ENCODE measurements around the gene GRB10. TPM values are rescaled to one million over a fixed set of nuclear protein-coding genes. Genes with fewer than 3 reads are reported as not detected.

Gene GRB10
- total RNA-seq, 4 donors from 2014 or later = 8.8 to 55.7 (median 14.3) TPM

- intact Hi-C loops (cut with DNase I; ENCODE audit: low total_unique reads) = no loop called here
- in situ Hi-C loops (cut with MboI; ENCODE audit: low pct_ligation_motif_present in 1 of 4, low pct_unique_long_range_greater_than_20kb in 1 of 4, low sequenced_read_pairs in 3 of 4) = loop anchor here in 3 of 4 donors (25.0 kb wide), 3 partner anchors 112 to 513 kb away; partner anchors contain the start of gene FIGNL1 (in 1 of the 3)
- DNase-seq = no peak
- Histone ChIP-seq H3K9me3 (no peaks in the 10 kb centered on the region), H3K27ac (no peak overlapping the region), H3K4me1 (peaks cover 12 to 27% (median 14%) of the 10 kb centered on the region in 4 donors), H3K27me3 (no peaks in the 10 kb centered on the region), H3K36me3 (no peaks in the 10 kb centered on the region), H3K4me3 (no peak overlapping the region)
- TF ChIP-seq CTCF (IDR thresholded peaks at IDR 0.05) (no peak), POLR2A (IDR thresholded peaks at IDR 0.05) (no peak), POLR2AphosphoS5 (IDR thresholded peaks at IDR 0.05) (no peak), EP300 (IDR thresholded peaks at IDR 0.05; ENCODE audit: low read depth) (no peak)
- 86 to 91% methylated on average over 2 to 6 of the region's 6 CpGs for WGBS, 2 donors (ENCODE audit: low coverage in 1 of 2)
Measured at GRCh38 chr7:50650057-50650664, 132.5 kb downstream of the GRB10 start.

GRCh38 chr7:50649259-50649885 is 133.3 kb downstream of the GRB10 start:
- WGBS, 2 donors (ENCODE audit: low coverage in 1 of 2) = 93 to 100% methylated on average over 2 to 7 of the region's 7 CpGs
- DNase-seq = no peak
- H3K9me3 ChIP-seq = no peaks in the 10 kb centered on the region
- H3K36me3 ChIP-seq = no peaks in the 10 kb centered on the region
- in situ Hi-C loops (cut with MboI; ENCODE audit: low pct_ligation_motif_present in 1 of 4, low pct_unique_long_range_greater_than_20kb in 1 of 4, low sequenced_read_pairs in 3 of 4) (loop anchor here in 1 of 4 donors (25.0 kb wide), 1 partner anchor 187 kb away; the partner anchor contains the start of gene FIGNL1), intact Hi-C loops (cut with DNase I; ENCODE audit: low total_unique reads) (no loop called here)
- H3K27me3 ChIP-seq = no peaks in the 10 kb centered on the region
- TF ChIP-seq POLR2A (IDR thresholded peaks at IDR 0.05) (no peak), EP300 (IDR thresholded peaks at IDR 0.05; ENCODE audit: low read depth) (no peak), POLR2AphosphoS5 (IDR thresholded peaks at IDR 0.05) (no peak), CTCF (IDR thresholded peaks at IDR 0.05) (no peak)
- H3K27ac ChIP-seq = no peak overlapping the region
- peaks cover 7 to 19% (median 11%) of the 10 kb centered on the region in 4 donors for H3K4me1 ChIP-seq
- no peak overlapping the region for H3K4me3 ChIP-seq

- Histone ChIP-seq H3K27ac (no peak overlapping the region), H3K4me3 (no peak overlapping the region), H3K9me3 (no peaks in the 10 kb centered on the region), H3K36me3 (no peaks in the 10 kb centered on the region), H3K4me1 (peaks cover 3 to 14% (median 8%) of the 10 kb centered on the region in 4 donors), H3K27me3 (no peaks in the 10 kb centered on the region)
- intact Hi-C loops (cut with DNase I; ENCODE audit: low total_unique reads) = no loop called here
- no peak for DNase-seq
- in situ Hi-C loops (cut with MboI; ENCODE audit: low pct_ligation_motif_present in 1 of 4, low pct_unique_long_range_greater_than_20kb in 1 of 4, low sequenced_read_pairs in 3 of 4) = loop anchor here in 1 of 4 donors (25.0 kb wide), 1 partner anchor 186 kb away; the partner anchor contains the start of gene FIGNL1
- WGBS, 2 donors (ENCODE audit: low coverage in 1 of 2) = 55 to 83% methylated on average over 2 to 8 of the region's 8 CpGs
- no peak for TF ChIP-seq POLR2A (IDR thresholded peaks at IDR 0.05)
- TF ChIP-seq EP300 (IDR thresholded peaks at IDR 0.05; ENCODE audit: low read depth) = no peak
- TF ChIP-seq POLR2AphosphoS5 (IDR thresholded peaks at IDR 0.05) = no peak
- no peak for TF ChIP-seq CTCF (IDR thresholded peaks at IDR 0.05)
Measured at GRCh38 chr7:50648570-50649169, 134.0 kb downstream of the GRB10 start.

- TF ChIP-seq EP300 (IDR thresholded peaks at IDR 0.05; ENCODE audit: low read depth) = no peak
- TF ChIP-seq POLR2AphosphoS5 (IDR thresholded peaks at IDR 0.05) = no peak
- TF ChIP-seq POLR2A (IDR thresholded peaks at IDR 0.05) = no peak
- no peak for TF ChIP-seq CTCF (IDR thresholded peaks at IDR 0.05)
- WGBS, 2 donors (ENCODE audit: low coverage in 1 of 2) = 80 to 92% methylated on average over 1 to 11 of the region's 11 CpGs
Measured at GRCh38 chr7:50648076-50648475, 134.6 kb downstream of the GRB10 start.

More at GRCh38 chr7:50648076-50648475, 134.6 kb downstream of the GRB10 start:
- in situ Hi-C loops (cut with MboI; ENCODE audit: low pct_ligation_motif_present in 1 of 4, low pct_unique_long_range_greater_than_20kb in 1 of 4, low sequenced_read_pairs in 3 of 4) (loop anchor here in 1 of 4 donors (25.0 kb wide), 1 partner anchor 186 kb away; the partner anchor contains the start of gene FIGNL1), intact Hi-C loops (cut with DNase I; ENCODE audit: low total_unique reads) (no loop called here)
- DNase-seq = no peak
- Histone ChIP-seq H3K27me3 (no peaks in the 10 kb centered on the region), H3K4me3 (no peak overlapping the region), H3K36me3 (no peaks in the 10 kb centered on the region), H3K4me1 (peaks cover 0 to 8% (median 5%) of the 10 kb centered on the region in 4 donors), H3K27ac (no peak overlapping the region), H3K9me3 (no peaks in the 10 kb centered on the region)
